SU-DHL-6 (cell line): ENCODE results near the gene TSHZ3.

Experiments
- H2AFZ ChIP-seq: fragments of 200-600 bp; sonication (generic); 2 replicates; pipeline ENCODE4 v1.6.1; 2014; ENCODE audit warnings: low read depth, mild to moderate bottlenecking, moderate library complexity, mixed read lengths, antibody characterized with exemption, low read length; ENCODE audit not compliant: severe bottlenecking
- H3F3A ChIP-seq: fragments of 200-600 bp; shearing (Covaris generic); 2 replicates; pipeline ENCODE4 v1.6.0; 2016; ENCODE audit warnings: antibody characterized with exemption, mild to moderate bottlenecking; ENCODE audit not compliant: insufficient read depth
- H3K27ac ChIP-seq: fragments of 200-600 bp; sonication (generic); 2 replicates; pipeline ENCODE4 v1.5.1; 2016; ENCODE audit warnings: low read depth, mild to moderate bottlenecking, low read length, moderate library complexity, mixed read lengths
- H3K27me3 ChIP-seq: fragments of 200-600 bp; sonication (generic), shearing (Covaris generic); 2 replicates; pipeline ENCODE4 v1.6.0; 2014; ENCODE audit warnings: mild to moderate bottlenecking, low read length
- H3K36me3 ChIP-seq: fragments of 200-600 bp; sonication (generic); 2 replicates; pipeline ENCODE4 v1.6.1; 2014; ENCODE audit warnings: mild to moderate bottlenecking, low read length, mixed read lengths
- H3K4me2 ChIP-seq: fragments of 300-600, 200-600 bp; shearing (Covaris generic), sonication (generic); 2 replicates; pipeline ENCODE4 v1.6.0; 2014; ENCODE audit warnings: low read length, low read depth, mild to moderate bottlenecking; ENCODE audit not compliant: poor library complexity, severe bottlenecking
- H3K4me3 ChIP-seq: fragments of 200-600 bp; sonication (generic); 2 replicates; pipeline ENCODE4 v1.5.1; 2014; ENCODE audit warnings: antibody characterized with exemption, low read length, mild to moderate bottlenecking, mixed read lengths; ENCODE audit not compliant: insufficient read depth, poor library complexity, severe bottlenecking
- H3K79me2 ChIP-seq: fragments of 200-600 bp; sonication (generic); 2 replicates; pipeline ENCODE4 v1.6.1; 2014; ENCODE audit warnings: mild to moderate bottlenecking, low read length, moderate library complexity; ENCODE audit not compliant: insufficient read depth
- H3K9ac ChIP-seq: fragments of 200-600 bp; sonication (generic); 2 replicates; pipeline ENCODE4 v1.7.0; 2014; ENCODE audit warnings: mild to moderate bottlenecking, low read length
- H3K9me2 ChIP-seq: fragments of 200-600 bp; sonication (generic); replicated peaks from 2 replicates; pipeline ENCODE4 v1.6.1; 2014; ENCODE audit warnings: low read length; ENCODE audit not compliant: insufficient read depth
- H3K9me3 ChIP-seq: fragments of 200-600 bp; sonication (generic); 2 replicates; pipeline ENCODE4 v1.6.1; 2014; ENCODE audit warnings: low read length, mixed read lengths; ENCODE audit not compliant: insufficient read depth
- H4K20me1 ChIP-seq: fragments of 200-600 bp; sonication (generic); 2 replicates; pipeline ENCODE4 v1.6.1; 2014; ENCODE audit warnings: low read depth, mild to moderate bottlenecking, antibody characterized with exemption, low read length, moderate library complexity, mixed read lengths
- EZH2phosphoT487 ChIP-seq: fragments of 200-600 bp; sonication (generic), shearing (Covaris generic); conservative IDR thresholded peaks from 2 replicates; pipeline ENCODE4 v1.6.1; 2018; ENCODE audit warnings: mild to moderate bottlenecking, antibody characterized with exemption, low read length, moderate library complexity, mixed read lengths
- TF ChIP-seq, protein P1 (sequence below): fragments of 200-600 bp; sonication (generic); IDR thresholded peaks from one replicate; pipeline ENCODE4 v1.5.1; 2017; ENCODE audit warnings: antibody characterized with exemption, mild to moderate bottlenecking, low read length, moderate library complexity; ENCODE audit not compliant: insufficient read depth, poor library complexity, severe bottlenecking

The TSHZ3 gene

DNA sequence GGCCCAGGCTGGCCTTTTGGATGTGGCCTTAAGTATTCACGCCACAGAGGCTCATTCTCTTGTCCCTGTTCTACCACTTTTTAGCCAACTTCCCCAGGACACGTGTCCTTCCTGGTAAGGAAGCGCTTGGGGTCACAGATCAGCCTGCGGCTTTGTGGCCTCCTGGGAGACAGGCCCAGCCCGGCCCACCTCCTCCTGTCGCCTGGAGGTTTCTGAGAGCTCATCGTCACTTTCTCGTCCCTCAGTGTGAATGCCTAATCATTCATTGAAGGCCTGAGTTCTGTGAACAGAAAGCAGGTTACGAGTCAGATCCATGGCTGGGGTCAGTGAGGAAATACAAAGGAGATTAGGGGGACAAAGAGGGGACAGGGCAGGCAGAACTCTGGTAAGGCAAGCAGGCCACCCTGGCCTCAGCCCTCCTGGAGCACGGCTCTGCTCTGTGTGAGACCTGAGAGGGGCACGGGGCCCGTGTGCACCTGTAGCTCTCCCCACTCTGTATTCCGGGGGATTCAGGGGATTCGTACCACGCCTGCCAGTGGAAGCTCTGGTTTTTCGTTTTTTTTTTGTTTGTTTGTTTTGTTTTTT lies 38.6 kb upstream of the TSHZ3 start:
- no peak overlapping the region for H3K9ac ChIP-seq
- no peaks in the 10 kb centered on the region for H4K20me1 ChIP-seq
- peaks cover 5% of the 10 kb centered on the region; the same call in 1 of the 2 replicates for H3K9me3 ChIP-seq
- H3K36me3 ChIP-seq, result no peaks in the 10 kb centered on the region
- no peak overlapping the region for H3K4me3 ChIP-seq
- H3K9me2 ChIP-seq, result no peaks in the 10 kb centered on the region
- no peak overlapping the region for H2AFZ ChIP-seq
- H3K4me2 ChIP-seq, result no peak overlapping the region
- no peak overlapping the region for H3K27ac ChIP-seq
- no peaks in the 10 kb centered on the region for H3K79me2 ChIP-seq
- no peaks in the 10 kb centered on the region for H3F3A ChIP-seq
- no peak for TF ChIP-seq EZH2phosphoT487
- TF ChIP-seq, protein P1, sequence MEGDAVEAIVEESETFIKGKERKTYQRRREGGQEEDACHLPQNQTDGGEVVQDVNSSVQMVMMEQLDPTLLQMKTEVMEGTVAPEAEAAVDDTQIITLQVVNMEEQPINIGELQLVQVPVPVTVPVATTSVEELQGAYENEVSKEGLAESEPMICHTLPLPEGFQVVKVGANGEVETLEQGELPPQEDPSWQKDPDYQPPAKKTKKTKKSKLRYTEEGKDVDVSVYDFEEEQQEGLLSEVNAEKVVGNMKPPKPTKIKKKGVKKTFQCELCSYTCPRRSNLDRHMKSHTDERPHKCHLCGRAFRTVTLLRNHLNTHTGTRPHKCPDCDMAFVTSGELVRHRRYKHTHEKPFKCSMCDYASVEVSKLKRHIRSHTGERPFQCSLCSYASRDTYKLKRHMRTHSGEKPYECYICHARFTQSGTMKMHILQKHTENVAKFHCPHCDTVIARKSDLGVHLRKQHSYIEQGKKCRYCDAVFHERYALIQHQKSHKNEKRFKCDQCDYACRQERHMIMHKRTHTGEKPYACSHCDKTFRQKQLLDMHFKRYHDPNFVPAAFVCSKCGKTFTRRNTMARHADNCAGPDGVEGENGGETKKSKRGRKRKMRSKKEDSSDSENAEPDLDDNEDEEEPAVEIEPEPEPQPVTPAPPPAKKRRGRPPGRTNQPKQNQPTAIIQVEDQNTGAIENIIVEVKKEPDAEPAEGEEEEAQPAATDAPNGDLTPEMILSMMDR, result no peak
- no peaks in the 10 kb centered on the region for H3K27me3 ChIP-seq

DNA sequence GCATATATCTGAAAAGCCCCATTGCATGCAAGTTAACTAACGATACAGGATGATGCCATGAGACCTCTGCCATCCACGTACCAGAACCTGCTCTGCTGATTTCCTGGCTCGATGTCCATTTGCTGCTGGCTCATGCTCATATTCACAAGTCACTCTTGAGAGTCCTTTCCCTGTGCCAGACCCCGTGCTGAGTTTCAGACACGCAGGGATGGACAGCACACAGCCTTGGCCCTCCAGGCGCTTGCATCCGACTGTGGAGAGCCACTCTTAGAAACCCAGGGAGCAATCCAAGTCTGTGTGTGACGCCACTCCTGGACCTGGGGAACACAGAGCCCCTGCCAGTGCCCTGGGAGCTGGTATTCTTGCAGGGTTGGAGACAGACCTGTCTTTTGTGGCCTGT lies 37.6 kb upstream of the TSHZ3 start:
- H3K9me3 ChIP-seq, result peaks cover 5% of the 10 kb centered on the region; the same call in 1 of the 2 replicates
- H3K9ac ChIP-seq, result no peak overlapping the region
- H3K27ac ChIP-seq, result no peak overlapping the region
- H4K20me1 ChIP-seq, result no peaks in the 10 kb centered on the region
- no peak overlapping the region for H3K4me2 ChIP-seq
- H3K79me2 ChIP-seq, result no peaks in the 10 kb centered on the region
- no peaks in the 10 kb centered on the region for H3K9me2 ChIP-seq
- no peak overlapping the region for H3K4me3 ChIP-seq
- no peak overlapping the region for H2AFZ ChIP-seq
- no peaks in the 10 kb centered on the region for H3K36me3 ChIP-seq
- H3F3A ChIP-seq, result no peaks in the 10 kb centered on the region
- H3K27me3 ChIP-seq, result no peaks in the 10 kb centered on the region
- TF ChIP-seq EZH2phosphoT487, result no peak
- TF ChIP-seq, protein P1, result no peak

DNA sequence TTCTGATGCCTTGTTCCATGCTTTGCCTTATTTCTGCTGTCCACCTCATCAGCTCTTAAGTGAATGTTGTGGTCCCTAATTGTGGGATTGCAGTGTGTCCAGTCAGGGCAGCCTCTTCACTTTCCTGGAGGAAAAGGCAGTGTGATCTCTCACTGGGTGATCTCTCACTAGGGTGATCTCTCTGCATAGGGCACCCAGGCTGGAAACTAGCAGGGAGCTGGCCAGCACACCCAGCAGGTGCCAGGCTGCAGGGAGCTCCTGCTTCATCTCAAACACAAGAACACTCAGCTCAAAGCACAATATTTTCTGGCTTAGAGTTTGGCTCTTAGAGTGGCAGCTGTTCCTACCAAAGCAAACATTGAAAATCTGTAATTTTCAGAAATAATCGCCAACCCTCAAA lies 36.5 kb upstream of the TSHZ3 start:
- no peaks in the 10 kb centered on the region for H3K36me3 ChIP-seq
- H3K4me2 ChIP-seq, result no peak overlapping the region
- no peak overlapping the region for H2AFZ ChIP-seq
- no peaks in the 10 kb centered on the region for H3F3A ChIP-seq
- no peaks in the 10 kb centered on the region for H3K27me3 ChIP-seq
- no peaks in the 10 kb centered on the region for H3K79me2 ChIP-seq
- no peak overlapping the region for H3K27ac ChIP-seq
- H4K20me1 ChIP-seq, result no peaks in the 10 kb centered on the region
- TF ChIP-seq, protein P1, result no peak
- no peak for TF ChIP-seq EZH2phosphoT487
- H3K9me2 ChIP-seq, result no peaks in the 10 kb centered on the region
- H3K9ac ChIP-seq, result no peak overlapping the region
- H3K4me3 ChIP-seq, result no peak overlapping the region
- peaks cover 5% of the 10 kb centered on the region; the same call in 1 of the 2 replicates for H3K9me3 ChIP-seq
